ENCODE data around the gene VCL. TPM values are rescaled to one million over a fixed set of nuclear protein-coding genes. Genes with fewer than 3 reads are reported as not detected.

Gene VCL
- total and polyA plus RNA-seq, 8 donors = 90.6 to 195 (median 98.2) TPM

DNA sequence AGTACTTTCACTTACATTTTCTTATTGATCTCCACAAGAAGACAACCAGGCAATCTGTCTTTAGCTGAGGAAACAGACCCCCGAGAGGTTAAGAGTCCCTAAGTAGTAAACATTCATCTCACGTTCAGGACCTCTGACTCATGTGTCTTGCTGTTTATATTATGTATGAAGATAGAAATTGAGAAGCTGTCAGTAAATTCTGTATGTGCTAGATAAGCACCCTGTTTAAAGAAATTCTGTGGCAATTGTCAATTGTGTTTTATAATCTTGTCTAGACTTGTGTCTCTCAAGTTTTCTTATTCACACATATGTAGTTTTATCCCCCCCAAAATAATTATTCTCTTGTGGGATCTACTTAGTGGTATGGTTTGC is 167.6 kb downstream of the VCL start:
- Histone ChIP-seq H3K27ac (peak overlapping the region; percentile 40 to 70), H3K36me3 (no peaks in the 10 kb centered on the region), H3K4me3 (no peak overlapping the region), H3K27me3 (no peaks in the 10 kb centered on the region), H3K9me3 (no peaks in the 10 kb centered on the region), H3K4me1 (peaks cover 3 to 42% of the 10 kb centered on the region in 2 donors)
- no peak for DNase-seq
- intact Hi-C loops (cut with DNase I) = no loop called here
- TF ChIP-seq, protein P1, sequence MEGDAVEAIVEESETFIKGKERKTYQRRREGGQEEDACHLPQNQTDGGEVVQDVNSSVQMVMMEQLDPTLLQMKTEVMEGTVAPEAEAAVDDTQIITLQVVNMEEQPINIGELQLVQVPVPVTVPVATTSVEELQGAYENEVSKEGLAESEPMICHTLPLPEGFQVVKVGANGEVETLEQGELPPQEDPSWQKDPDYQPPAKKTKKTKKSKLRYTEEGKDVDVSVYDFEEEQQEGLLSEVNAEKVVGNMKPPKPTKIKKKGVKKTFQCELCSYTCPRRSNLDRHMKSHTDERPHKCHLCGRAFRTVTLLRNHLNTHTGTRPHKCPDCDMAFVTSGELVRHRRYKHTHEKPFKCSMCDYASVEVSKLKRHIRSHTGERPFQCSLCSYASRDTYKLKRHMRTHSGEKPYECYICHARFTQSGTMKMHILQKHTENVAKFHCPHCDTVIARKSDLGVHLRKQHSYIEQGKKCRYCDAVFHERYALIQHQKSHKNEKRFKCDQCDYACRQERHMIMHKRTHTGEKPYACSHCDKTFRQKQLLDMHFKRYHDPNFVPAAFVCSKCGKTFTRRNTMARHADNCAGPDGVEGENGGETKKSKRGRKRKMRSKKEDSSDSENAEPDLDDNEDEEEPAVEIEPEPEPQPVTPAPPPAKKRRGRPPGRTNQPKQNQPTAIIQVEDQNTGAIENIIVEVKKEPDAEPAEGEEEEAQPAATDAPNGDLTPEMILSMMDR (IDR thresholded peaks at IDR 0.05) = no peak
- ATAC-seq = peak; percentile 29

DNA sequence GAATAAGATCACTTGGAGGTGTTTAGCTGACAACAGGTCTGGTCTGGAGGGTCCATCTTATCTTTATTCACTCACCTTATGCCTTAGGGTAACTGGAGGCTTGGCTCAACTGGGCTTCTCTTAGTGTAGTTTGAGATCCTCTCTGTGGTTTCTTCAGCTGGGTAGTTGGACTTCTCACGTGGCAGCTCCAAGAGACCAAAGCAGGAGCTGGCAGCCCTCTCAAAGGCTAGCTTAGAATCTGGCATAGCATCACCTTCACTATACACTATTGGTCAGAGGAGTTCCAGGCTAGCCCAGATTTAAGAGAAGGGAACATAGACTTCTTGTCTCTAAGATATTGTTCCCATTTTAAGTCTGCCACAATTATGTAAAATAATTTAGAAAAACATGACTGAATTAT is 169.5 kb downstream of the VCL start:
- peaks cover 3 to 42% of the 10 kb centered on the region in 2 donors for H3K4me1 ChIP-seq
- H3K27ac ChIP-seq = peak overlapping the region in 1 of 2 donors; percentile 70
- no peaks in the 10 kb centered on the region for H3K36me3 ChIP-seq
- H3K4me3 ChIP-seq = no peak overlapping the region
- no peak for DNase-seq
- no peak for ATAC-seq
- TF ChIP-seq, protein P1 (IDR thresholded peaks at IDR 0.05) = no peak
- no peaks in the 10 kb centered on the region for H3K27me3 ChIP-seq
- intact Hi-C loops (cut with DNase I) = no loop called here
- no peaks in the 10 kb centered on the region for H3K9me3 ChIP-seq

Other genes starting within 250 kb of the VCL start
- 10 to 100 TPM; 24.8 to 27.5 TPM for gene CHCHD1, start 216.1 kb upstream of the VCL start, total RNA-seq
- 10 to 100 TPM; 35.8 to 41.5 (median 39.6) TPM for gene CHCHD1, start 216.1 kb upstream of the VCL start, polyA plus RNA-seq (ENCODE audit: insufficient read length in 6 of 6)
- 100 to 1,000 TPM; 103 to 112 TPM for gene ZSWIM8, start 212.5 kb upstream of the VCL start, total RNA-seq
- 100 to 1,000 TPM in 1 of 6 donors, 10 to 100 TPM in 5; 85.2 to 119 (median 91.9) TPM for gene ZSWIM8, start 212.5 kb upstream of the VCL start, polyA plus RNA-seq (ENCODE audit: insufficient read length in 6 of 6)
- 10 to 100 TPM; 24.1 to 32.2 TPM for gene NDST2, start 186.5 kb upstream of the VCL start, total RNA-seq
- gene NDST2, start 186.5 kb upstream of the VCL start, polyA plus RNA-seq (ENCODE audit: insufficient read length in 6 of 6) = 10 to 100 TPM; 30.1 to 39.8 (median 37.1) TPM
- gene CAMK2G, start 123.6 kb upstream of the VCL start, total RNA-seq = 10 to 100 TPM; 28.9 to 36.6 TPM
- 10 to 100 TPM; 31.5 to 44.5 (median 36.1) TPM for gene CAMK2G, start 123.6 kb upstream of the VCL start, polyA plus RNA-seq (ENCODE audit: insufficient read length in 6 of 6)
- gene PLAU, start 87.0 kb upstream of the VCL start, total RNA-seq = 10 to 100 TPM; 26.6 to 29.0 TPM
- gene PLAU, start 87.0 kb upstream of the VCL start, polyA plus RNA-seq (ENCODE audit: insufficient read length in 6 of 6) = 1 to 10 TPM; 1.4 to 2.6 (median 1.7) TPM
- gene AP3M1, start 152.7 kb downstream of the VCL start, total RNA-seq = 10 to 100 TPM; 37.5 to 40.5 TPM
- 10 to 100 TPM; 45.7 to 56.4 (median 54.2) TPM for gene AP3M1, start 152.7 kb downstream of the VCL start, polyA plus RNA-seq (ENCODE audit: insufficient read length in 6 of 6)
- gene ADK, start 153.1 kb downstream of the VCL start, total RNA-seq = 10 to 100 TPM; 60.3 to 68.6 TPM
- gene ADK, start 153.1 kb downstream of the VCL start, polyA plus RNA-seq (ENCODE audit: insufficient read length in 6 of 6) = 10 to 100 TPM; 44.8 to 68.0 (median 52.5) TPM